Germinal center (tissue), 1 donor: ENCODE data around the gene ZNF496.
"Not testable (repeated sequence)": the region's sequence is repeated elsewhere in the genome, so short reads cannot be mapped to it uniquely, and the experiment has no call there.

Experiments
- DNase-seq: peaks from one replicate; pipeline ENCODE4 v3.0.0; 2012; ENCODE audit warnings: mixed read lengths, low spot score

The ZNF496 gene

DNA sequence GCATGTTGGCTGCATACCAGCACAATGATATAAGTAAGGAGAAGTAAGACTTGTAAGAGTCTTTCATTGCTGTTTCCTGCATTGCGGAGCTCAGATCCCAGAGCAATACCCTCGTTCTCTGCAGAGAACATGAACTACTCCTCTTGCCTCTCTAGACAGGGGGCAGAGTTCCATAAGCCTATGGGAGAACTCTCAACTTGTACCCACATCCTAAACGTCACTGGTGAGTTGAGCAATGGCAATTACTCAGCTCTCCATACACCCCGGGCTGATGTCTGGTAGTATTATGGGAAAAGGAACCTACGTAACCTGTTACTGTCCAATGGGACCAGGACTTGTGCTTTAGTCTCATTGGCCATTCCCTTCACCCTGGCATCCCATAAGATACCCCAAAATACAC is 27.3 kb upstream of the ZNF496 start:
- no peak for DNase-seq

DNA sequence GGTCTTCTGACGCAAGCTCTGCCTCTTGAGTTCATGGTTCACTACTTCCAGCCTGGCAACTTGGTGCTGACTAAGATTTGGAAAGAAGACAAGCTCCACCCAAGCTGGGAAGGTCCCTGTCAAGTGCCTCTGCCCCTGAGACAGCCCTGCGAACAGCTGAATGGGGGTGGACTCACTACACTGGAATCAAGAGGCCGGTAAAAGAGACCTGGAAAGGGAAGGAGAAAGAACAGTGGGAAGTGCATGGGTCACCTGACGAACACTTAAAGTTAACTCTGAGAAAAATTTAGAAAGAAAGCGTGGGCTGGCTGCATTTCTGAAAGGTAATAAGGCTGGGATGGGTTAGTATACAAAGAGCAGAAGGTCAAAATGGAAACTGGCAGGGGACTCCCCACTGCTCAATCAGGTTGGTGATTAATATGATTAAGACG is 26.1 kb upstream of the ZNF496 start:
- no peak for DNase-seq

DNA sequence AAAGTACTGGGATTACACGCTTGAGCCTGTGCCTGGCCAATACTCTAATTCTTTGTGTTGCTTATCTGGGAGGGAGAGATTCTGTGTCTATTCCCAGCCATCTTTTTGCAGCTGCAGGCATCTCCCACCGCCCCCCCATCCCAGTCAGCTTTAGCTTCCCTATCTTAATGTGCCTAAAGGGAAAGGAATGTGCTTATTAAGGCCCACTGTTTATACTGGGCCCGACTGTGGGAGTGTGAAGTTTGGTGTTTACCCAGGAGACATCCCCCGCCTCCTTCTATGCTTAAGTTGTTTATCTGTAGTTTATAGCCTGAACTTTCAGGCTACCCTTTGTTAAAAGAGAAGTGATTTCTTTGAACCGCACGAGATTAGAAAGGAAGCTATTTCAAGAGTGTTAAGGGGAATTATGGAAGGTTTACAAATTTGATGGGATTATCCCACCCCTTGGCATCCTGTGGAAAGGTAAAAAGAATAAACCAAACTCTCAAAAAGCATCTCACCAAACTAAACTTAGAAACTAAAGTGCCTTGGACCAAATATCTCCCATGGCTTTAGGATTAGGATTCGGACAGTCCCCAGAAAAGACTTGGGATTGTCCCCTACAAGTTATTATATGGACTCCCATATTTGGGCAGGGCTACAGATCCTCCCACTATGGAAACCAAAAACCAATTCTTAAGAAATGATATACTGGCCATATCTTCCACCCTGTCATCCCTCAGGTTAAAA is 25.5 kb upstream of the ZNF496 start:
- no peak for DNase-seq

DNA sequence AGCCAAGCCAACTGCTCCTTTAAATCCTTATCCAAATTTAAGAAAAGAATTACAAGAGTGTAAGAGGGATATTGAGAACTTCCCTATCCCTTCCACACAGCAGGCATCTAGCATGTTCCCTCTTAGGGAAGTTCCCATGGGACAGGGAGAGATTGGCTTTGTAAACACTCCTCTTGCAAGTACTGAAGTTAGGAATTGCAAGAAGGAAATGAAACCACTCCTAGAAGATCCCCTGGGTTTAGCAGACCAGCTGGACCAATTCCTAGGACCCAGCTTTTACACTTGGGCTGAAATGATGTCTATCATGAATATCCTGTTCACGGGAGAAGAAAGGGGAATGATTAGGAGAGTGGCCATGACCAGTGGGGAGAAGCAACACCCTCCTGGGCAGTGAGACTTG is 23.5 kb upstream of the ZNF496 start:
- DNase-seq, result not testable (repeated sequence)

DNA sequence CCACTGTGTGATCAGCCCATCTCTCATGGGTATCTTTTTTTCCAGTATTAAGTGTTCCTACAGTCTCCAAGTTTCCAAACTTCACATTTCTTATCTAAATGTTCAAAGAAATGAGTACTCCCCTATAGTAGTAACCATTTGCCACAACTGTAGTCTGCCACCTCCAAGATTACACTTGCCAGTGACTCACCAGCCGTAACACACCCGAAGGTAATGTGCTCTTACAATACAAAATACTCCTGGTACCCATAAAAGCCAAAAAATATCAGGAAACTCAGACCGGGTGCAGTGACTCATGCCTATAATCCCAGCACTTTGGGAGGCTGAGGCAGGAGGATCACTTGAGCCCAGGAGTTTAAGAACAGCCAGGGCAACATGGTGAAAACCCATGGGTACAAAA is 20.5 kb upstream of the ZNF496 start:
- DNase-seq, result no peak

DNA sequence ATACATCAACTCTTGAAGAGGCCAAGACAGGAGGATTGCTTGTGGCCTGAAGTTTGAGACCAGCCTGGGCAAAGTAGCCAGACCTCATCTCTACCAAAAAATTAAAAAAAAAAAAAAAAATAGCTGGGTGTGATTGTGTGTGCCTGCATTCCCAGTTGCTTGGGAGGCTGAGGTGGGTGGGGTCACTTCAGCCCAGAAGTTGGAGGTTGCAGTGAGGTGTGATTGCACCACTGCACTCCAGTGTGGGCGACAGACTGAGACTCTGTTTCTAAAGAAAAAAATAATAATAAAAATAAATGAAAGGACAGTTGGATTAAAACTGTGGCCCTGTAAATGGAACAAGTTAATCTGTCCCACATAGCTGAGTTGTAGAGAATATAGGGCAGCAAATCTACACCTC is 18.9 kb upstream of the ZNF496 start:
- no peak for DNase-seq

DNA sequence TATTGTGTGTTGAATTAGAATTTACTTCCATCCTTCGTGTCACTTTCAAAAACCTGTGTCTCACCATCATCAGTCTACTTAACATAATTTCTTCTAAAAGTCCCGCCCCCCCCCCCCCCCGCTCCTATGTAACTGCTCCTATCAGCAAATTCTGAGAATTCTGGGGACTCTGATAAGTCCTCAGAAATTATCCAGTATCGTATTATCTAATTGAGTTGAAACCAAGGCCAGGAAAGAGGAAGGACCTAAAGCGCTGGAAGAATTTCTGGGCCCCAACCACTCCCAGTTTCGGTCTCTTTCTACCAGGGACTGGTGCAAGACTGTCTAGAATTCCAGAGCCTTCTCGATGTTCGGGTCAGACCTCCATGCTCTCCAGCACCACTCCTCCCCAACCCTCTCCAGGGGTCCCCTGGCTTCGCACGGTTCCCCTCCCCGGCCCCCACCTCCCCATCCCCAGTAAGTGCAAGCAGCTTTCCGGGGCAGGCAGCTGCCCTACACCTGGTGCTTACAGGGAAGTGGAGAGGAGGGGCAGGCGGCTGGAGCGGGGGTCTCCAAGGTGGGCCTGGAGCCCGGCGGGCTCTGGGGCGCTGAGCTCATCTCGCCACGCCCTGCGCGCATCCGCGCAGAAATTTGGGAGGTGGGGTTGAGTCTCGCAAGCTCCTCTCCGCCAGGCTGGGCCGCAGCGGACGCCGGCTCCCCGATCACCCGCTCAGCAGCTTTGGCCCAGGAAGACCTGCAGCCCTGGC is 16.0 kb upstream of the ZNF496 start:
- DNase-seq, result no peak

DNA sequence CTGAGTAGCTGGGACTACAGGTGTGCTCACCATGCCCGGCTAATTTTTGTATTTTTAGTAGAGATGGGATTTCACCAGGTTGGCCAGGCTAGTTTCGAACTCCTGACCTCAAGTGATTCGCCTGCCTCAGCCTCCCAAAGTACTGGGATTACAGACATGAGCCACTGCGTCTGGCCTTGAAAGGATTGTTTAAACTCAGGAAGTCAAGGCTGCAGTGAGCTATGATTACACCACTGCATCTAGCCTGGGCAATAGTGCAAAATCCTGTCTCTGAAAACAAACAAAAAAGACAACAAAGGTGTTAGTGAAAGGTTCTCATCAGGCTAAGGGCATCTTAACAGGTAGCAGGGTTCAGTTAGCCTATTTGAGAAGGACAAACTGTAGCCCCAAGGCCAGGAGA is 14.2 kb upstream of the ZNF496 start:
- no peak for DNase-seq

DNA sequence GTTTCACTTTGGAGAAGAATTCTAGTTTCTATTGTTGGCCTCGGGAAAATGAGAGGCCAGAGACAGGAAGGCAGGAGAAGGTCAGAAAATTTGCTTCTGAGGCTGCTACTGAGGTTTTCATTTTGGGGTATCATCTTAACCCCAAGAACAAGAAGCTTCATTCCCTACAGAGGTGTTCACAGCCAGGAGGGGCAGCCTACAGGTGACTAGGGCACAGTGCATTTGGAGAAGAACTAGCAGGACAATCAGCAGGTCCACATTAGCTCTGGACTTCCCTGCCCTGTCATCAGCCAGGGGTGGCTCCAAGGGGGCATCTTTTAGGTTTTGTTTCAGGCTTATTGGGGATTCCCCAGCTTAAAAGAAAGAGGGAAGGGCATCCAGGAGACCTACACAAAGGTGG is 12.1 kb upstream of the ZNF496 start:
- no peak for DNase-seq

DNA sequence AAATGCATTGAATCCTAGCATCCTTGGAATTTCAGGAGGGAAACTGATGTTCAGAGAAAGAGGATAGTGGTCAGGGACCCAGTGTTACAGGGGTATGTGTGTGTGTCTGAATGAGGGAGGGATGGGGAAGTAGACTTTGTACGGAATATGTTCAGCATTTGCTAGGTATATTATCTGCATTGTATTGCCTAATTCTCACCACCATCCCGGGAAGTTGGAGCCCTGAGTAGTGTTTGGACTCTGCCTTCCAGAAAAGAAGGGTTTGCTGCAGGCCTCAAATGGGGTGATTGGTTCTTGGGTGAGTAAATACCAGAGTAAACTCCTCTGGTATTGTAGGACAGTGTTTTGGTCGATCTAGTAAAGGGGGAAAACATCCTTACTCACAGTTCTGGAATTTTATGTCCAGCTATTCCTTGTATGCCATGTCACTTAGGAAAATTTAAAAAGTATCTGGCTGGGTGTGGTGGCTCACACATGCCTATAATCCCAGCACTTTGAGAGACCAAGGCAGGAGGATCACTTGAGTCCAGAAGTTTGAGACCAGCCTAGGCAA is 7.1 kb upstream of the ZNF496 start:
- no peak for DNase-seq

DNA sequence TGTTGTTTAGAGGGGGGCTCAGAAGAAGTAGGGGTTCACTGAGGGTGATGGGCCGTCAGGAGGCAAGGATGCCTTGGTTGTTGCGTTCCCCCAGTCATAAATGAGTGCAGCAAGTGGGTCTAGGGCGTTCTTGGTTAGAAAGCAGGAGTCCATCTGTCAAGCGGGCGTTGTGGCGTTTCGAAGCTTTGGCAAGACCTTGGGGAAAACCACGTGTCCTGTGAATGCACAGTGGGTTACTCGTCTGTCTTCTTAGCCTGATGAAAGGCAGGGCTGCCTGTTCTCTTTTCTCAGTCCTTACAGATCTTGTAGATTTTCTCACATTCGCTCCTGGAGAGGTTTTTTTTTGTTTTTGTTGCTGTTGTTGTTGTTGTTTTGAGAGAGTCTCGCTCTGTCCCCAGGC is 6.3 kb upstream of the ZNF496 start:
- no peak for DNase-seq

DNA sequence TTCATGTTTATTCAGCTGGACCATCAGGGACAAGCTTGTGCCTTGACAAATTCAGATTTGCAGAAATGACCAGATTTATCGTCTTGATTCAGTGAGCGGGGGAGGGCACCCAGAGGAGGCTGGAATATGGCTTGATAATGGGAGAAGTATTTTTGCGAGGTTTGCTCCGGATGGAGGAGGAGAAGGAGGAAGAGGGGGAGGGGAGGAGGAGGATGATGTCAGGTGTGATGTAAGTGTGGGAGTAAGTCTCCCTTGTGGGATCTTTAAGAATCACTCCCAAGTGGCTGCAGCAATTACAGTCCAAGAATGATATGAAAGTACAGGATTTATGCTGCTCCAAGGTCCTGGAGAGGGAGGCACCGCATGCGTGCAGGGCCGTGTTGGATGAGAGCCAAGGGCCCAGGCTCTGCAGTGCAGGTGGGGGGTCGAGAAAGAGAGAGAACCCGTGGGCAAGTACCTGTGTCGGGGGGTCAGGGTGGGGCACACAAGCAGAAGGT is 5.6 kb upstream of the ZNF496 start:
- no peak for DNase-seq

DNA sequence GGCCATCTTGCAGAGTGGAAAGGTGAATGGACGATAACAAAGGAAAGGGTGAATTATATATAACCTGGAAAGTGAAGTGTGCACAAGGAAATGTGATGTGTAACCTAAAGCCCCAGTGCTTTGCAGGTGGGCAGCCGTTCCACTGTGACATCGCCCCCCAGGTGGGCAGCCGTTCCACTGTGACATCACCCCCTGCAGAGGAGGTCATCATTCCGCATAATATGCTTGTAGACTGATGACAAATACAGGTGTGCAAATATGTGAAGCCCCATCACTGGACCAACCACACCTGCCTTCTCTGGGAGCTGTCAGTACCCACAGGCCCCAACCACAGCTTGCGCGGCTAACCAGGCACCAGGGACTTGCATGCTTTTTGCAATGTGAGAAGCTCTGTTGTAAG is 4.7 kb upstream of the ZNF496 start:
- DNase-seq, result no peak

DNA sequence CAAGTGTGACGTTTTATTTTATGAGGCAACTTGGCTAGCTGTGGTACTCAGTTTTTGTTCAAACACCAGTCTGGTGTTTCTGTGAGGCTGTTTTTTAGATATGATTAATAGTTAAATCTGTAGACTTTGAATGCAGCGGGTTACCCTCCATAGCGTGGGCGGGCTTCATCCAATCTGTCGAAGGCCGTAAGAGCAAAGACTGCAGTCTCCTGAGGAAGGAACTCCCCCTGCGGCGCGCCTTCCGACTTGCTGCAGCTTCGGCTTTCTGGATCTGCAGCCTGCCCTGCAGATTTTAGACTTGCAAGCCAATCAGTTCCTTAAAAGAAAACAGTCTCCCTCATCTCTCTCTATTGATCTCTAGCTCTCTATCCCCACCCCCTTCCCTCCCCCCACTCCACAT is 4.2 kb upstream of the ZNF496 start:
- DNase-seq, result no peak

DNA sequence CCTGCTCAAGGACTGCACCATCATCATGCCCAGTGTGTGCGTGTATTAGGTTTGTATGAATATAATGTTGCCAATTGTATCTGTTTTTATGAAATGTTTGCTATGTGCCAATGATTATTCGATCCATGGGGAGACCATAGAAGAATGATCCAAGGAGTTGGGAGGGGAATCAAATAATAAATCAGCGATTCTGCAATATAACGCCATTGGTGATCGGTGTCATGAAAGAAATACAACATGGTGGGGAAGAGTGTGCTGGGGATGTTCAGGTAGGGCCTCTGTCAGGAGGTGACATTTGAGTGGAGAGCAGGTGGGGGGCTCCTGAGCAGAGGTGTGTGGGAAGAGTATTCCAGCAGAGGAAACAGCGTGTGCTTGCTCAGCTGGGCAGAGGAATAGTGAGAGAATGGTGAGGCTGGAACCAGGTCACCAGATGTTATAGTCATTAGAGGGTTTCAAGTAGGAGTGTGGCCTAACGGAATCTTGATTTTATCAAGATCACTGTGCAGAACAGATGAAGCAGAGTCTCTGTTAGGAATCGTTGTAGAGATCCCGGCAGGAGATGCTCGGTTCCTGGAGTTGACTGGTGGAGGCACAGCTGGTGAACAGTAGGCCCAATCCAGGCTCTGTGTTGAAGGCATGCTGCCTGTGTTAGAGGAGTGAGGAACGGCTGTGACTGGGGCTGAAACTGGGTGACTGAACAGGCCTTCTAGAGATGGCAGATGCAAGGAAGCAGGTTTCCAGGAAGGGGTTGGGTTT is 2.9 kb upstream of the ZNF496 start:
- DNase-seq, result no peak

DNA sequence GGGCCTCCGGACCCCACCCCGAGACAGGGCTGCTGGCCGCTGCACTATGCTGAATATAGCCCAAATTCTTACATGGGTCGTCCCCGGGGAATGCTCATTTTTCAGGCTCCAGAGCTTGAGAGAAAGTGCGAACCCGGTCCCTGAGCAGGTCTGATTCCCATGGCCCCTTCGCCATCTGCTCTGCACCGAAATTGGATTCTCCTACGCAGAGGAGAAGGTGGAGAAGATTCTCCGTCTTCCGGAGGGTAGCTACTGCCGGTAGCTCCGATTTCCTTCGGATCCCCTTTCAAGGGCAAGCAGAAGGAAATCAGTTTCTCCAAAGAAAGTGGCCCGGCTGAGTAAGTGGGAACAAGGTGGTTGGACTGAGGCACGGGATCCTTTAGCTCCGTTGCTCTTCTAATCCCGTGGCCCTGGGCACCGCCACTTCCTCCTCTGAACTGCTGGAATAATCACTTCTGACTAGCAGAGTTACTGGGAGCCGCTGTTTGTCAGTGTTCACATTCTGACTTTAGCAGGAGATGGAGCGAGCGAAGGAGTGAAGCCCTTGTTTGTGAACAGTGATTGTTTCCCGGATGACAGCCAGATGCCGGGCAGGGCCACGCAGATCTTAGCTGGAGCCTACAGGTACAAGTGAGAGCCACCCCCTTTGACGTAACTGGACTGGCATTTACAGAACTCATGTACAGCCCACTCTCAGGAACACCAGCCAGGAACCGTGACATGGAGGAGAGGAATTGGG is 1.1 kb upstream of the ZNF496 start:
- DNase-seq, result no peak

DNA sequence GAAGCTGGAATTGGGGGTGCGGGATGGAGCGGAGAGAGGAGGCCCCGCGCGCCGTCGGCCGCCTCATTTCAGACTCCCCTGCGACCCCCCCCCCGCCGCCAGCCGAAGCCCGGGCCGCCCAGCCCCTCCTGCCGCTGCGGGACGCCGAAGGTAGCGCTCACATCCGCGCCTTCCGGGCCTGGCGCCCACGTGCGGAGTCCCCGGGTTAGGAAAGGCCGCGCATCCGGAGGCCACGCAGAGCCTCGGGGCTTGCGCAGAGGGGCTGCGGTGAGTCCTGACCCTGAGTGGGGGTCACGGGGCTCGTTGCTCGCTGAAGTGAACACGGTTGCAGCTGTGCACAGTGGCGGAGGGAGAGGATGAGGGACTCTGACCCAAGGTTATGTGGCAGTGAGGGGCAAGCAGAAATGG is 552 bp upstream of the ZNF496 start:
- peak; percentile 63 for DNase-seq

DNA sequence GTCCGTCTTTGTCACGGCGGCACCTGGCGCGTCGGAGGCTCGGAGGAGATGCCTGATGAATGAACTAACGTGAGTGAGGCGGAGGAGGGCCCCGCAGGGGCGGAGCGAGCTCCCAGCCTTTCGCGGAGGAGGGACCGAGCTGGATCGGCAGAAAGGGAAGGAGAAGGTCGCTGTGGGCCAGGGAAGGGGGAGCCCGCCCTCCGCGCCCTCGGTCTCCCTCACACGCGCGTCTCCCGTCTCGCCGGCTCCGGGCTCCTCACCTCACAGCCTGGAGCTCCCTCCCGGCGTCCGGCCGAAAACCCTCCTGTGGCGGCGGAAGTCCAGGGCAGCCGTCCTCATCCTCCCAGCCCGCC is 519 bp downstream of the ZNF496 start:
- peak; percentile 82 for DNase-seq

DNA sequence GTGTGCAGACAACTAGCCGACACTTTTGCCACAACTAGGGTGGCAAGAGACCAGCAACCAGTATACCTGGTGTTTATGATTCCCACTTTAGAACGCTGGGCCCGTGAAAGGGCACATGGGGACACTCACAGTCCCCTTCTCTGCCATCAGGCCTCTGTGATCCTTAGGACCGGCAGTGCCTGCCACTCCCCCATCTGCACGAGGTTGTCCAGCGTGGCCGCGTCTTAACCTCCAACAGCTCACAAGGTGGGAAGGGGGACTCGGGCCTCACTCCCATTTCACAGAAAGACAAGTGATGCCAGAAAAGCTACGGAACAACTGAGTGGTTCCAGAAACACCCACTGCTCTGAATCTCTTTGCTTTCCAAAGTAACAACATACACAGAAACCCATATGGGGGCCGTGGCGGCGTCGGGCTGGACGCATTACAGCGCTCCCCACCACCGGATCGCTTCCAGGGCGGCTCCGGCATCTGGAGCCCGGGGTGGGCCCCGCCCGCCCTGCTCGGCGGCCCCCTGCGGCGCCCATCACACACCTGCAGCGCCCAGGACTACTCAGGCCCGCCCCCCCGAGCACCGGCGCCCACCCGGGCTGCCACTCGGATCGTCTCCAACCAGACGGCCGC is 1.0 kb downstream of the ZNF496 start:
- DNase-seq, result no peak

DNA sequence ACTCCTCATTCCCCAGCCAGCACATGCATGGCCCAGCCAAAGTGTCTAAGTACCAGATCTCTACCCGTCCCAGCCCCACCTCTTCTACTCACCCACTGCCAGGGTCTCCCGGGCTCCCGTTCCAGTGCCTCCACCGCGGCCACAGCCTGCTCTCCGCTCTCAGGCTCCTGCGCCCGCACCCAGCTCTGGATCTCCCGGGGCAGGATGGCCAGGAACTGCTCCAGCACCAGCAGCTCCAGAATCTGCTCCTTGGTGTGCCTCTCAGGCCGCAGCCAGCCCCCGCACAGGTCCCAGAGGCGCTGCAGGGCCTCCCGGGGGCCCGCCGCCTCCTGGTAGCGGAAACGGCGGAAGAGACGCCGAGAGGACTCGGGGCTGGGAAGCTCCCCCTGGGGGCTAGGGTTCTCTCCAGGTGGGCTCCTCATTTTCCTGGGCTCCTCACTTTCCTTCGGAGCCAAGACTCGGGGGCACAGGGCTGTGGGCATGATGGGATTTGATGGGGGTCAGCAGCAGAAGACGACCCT is 2.5 kb downstream of the ZNF496 start:
- no peak for DNase-seq

DNA sequence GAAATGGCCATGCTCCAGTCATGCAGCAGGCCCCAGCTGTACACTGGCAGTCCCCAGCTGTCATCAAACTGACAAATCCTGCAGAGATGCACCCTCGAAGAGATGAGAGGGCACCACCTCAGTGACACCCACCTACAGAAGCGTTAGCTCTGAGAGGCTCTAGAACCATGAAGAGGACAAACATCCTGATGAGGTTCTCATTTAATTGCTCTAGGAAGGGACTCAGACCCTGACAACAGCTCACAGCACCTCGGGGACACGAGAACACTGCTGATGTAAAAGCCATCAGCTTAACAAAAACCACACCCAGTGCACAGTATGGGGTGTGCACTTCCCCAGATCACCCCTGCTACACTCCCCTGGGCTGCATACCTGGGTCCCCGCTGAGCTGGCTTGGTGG is 3.4 kb downstream of the ZNF496 start:
- DNase-seq, result no peak
